DOHH2 (cell line): Measurements from ENCODE around the gene DHCR24.
"Not testable (repeated sequence)": the region's sequence is repeated elsewhere in the genome, so short reads cannot be mapped to it uniquely, and the experiment has no call there.

Experiments
- H3F3A ChIP-seq: fragments of 200-600 bp; sonication (generic), shearing (Covaris generic); 2 replicates; pipeline ENCODE4 v1.6.0; 2016; ENCODE audit warnings: antibody characterized with exemption, mild to moderate bottlenecking; ENCODE audit not compliant: control insufficient read depth, insufficient read depth
- H3K27ac ChIP-seq: fragments of 200-600 bp; sonication (generic); 2 replicates; pipeline ENCODE4 v1.5.1; 2014; ENCODE audit warnings: low read depth, mild to moderate bottlenecking, low read length, moderate library complexity
- H3K27me3 ChIP-seq: fragments of 200-600 bp; sonication (generic); 2 replicates; pipeline ENCODE4 v1.6.1; 2014; ENCODE audit warnings: mild to moderate bottlenecking, low read length, mixed read lengths; ENCODE audit not compliant: control insufficient read depth
- H3K36me3 ChIP-seq: fragments of 200-600 bp; sonication (generic); 2 replicates; pipeline ENCODE4 v1.6.1; 2014; ENCODE audit warnings: mild to moderate bottlenecking, low read length, moderate library complexity, mixed read lengths; ENCODE audit not compliant: control insufficient read depth
- H3K4me1 ChIP-seq: fragments of 200-600 bp; sonication (generic); 2 replicates; pipeline ENCODE4 v1.6.1; 2014; ENCODE audit warnings: mild to moderate bottlenecking, low read length, mixed read lengths; ENCODE audit not compliant: control insufficient read depth
- H3K4me2 ChIP-seq: fragments of 200-600 bp; sonication (generic); 2 replicates; pipeline ENCODE4 v1.6.0; 2014; ENCODE audit warnings: mild to moderate bottlenecking, low read length, moderate library complexity
- H3K4me3 ChIP-seq: fragments of 200-600 bp; sonication (generic); 2 replicates; pipeline ENCODE4 v1.5.1; 2014; ENCODE audit warnings: mild to moderate bottlenecking, low read length, mixed read lengths
- H3K79me2 ChIP-seq: fragments of 200-600 bp; sonication (generic); 2 replicates; pipeline ENCODE4 v1.6.1; 2014; ENCODE audit warnings: mild to moderate bottlenecking, low read length, mixed read lengths; ENCODE audit not compliant: control insufficient read depth
- H3K9me2 ChIP-seq: fragments of 200-600 bp; sonication (generic); replicated peaks from 2 replicates; pipeline ENCODE4 v1.6.1; 2014; ENCODE audit warnings: mild to moderate bottlenecking, low read length, mixed read lengths; ENCODE audit not compliant: control insufficient read depth
- H3K9me3 ChIP-seq: fragments of 200-600 bp; sonication (generic); 2 replicates; pipeline ENCODE4 v1.6.1; 2014; ENCODE audit warnings: antibody characterized with exemption, low read length, mixed read lengths; ENCODE audit not compliant: control insufficient read depth, insufficient read depth
- H4K20me1 ChIP-seq: fragments of 200-600 bp; sonication (generic); 2 replicates; pipeline ENCODE4 v1.6.0; 2014; ENCODE audit warnings: low read depth, mild to moderate bottlenecking, antibody characterized with exemption, low read length, moderate library complexity; ENCODE audit not compliant: control insufficient read depth, insufficient read depth
- EZH2phosphoT487 ChIP-seq: fragments of 200-600 bp; sonication (generic); IDR thresholded peaks from 2 replicates; pipeline ENCODE4 v1.6.1; 2017; ENCODE audit warnings: borderline replicate concordance, mild to moderate bottlenecking, antibody characterized with exemption, low read length, moderate library complexity, mixed read lengths
- TF ChIP-seq, protein P1 (sequence below): fragments of 200-600 bp; sonication (generic); IDR thresholded peaks from one replicate; pipeline ENCODE4 v1.5.1; 2014; ENCODE audit warnings: antibody characterized with exemption, mild to moderate bottlenecking, low read depth, low read length; ENCODE audit not compliant: poor library complexity, severe bottlenecking

DHCR24 gene, protein sequence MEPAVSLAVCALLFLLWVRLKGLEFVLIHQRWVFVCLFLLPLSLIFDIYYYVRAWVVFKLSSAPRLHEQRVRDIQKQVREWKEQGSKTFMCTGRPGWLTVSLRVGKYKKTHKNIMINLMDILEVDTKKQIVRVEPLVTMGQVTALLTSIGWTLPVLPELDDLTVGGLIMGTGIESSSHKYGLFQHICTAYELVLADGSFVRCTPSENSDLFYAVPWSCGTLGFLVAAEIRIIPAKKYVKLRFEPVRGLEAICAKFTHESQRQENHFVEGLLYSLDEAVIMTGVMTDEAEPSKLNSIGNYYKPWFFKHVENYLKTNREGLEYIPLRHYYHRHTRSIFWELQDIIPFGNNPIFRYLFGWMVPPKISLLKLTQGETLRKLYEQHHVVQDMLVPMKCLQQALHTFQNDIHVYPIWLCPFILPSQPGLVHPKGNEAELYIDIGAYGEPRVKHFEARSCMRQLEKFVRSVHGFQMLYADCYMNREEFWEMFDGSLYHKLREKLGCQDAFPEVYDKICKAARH

DNA sequence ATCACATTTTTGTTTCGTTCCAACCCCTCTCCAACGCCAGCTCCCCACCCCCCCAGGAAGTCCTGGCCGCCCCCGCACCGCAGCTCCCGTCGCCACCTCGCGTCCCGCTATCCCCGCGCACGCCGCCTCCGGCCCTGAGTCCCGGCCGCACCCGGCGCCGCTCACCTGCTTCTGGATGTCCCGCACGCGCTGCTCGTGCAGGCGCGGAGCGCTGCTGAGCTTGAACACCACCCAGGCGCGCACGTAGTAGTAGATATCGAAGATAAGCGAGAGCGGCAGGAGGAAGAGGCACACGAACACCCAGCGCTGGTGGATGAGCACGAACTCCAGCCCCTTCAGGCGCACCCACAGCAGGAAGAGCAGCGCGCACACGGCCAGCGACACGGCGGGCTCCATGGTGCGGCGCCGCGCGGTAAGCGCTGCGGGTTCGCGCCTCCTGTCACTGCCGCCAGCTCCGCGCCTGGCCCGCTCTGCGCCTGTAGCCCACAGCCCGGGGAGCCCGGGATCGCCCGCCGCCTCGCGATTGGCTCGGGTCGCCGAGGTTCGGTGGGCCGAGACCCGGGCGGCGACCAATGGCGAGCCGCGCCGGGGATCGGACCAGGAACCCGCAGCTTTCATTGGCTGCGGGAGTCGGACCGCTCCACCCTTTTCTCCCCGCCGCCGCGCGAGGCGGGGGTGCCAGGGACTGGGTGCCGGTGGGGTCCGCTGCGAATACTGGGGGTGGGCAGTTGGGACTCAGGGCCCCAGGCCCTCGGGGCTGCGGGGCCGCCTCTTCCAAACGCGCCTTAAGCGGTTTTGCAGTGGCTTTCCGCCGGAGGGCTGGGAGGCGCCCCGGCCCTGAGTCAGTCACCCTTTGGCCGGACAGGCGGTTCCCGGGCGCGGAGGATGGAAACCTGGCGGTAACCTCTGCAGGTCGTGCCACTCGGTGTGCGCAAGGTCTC is at the start of gene DHCR24:
Gene DHCR24, minus strand, starts transcription at position 472 of the 941 bp plus-strand sequence. Its CDS starts 76 bp downstream, at position 396.
- H3K79me2 ChIP-seq: peaks cover 59% of the 10 kb centered on the region
- H3K27me3 ChIP-seq: no peaks in the 10 kb centered on the region
- H3F3A ChIP-seq: no peaks in the 10 kb centered on the region
- H3K27ac ChIP-seq: peak within 1 kb of the TSS; percentile 78
- peak within 1 kb of the TSS; percentile 100 for H3K4me2 ChIP-seq
- peaks cover 50% of the 10 kb centered on the region for H3K36me3 ChIP-seq
- H3K4me1 ChIP-seq: peaks cover 52% of the 10 kb centered on the region
- peak within 1 kb of the TSS; percentile 92 for H3K4me3 ChIP-seq
- H3K9me3 ChIP-seq: peaks cover 4% of the 10 kb centered on the region; the same call in 1 of the 2 replicates
- no peaks in the 10 kb centered on the region for H3K9me2 ChIP-seq
- no peak for TF ChIP-seq EZH2phosphoT487
- TF ChIP-seq, protein P1, sequence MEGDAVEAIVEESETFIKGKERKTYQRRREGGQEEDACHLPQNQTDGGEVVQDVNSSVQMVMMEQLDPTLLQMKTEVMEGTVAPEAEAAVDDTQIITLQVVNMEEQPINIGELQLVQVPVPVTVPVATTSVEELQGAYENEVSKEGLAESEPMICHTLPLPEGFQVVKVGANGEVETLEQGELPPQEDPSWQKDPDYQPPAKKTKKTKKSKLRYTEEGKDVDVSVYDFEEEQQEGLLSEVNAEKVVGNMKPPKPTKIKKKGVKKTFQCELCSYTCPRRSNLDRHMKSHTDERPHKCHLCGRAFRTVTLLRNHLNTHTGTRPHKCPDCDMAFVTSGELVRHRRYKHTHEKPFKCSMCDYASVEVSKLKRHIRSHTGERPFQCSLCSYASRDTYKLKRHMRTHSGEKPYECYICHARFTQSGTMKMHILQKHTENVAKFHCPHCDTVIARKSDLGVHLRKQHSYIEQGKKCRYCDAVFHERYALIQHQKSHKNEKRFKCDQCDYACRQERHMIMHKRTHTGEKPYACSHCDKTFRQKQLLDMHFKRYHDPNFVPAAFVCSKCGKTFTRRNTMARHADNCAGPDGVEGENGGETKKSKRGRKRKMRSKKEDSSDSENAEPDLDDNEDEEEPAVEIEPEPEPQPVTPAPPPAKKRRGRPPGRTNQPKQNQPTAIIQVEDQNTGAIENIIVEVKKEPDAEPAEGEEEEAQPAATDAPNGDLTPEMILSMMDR: no peak
- H4K20me1 ChIP-seq: peaks cover 21% of the 10 kb centered on the region

DNA sequence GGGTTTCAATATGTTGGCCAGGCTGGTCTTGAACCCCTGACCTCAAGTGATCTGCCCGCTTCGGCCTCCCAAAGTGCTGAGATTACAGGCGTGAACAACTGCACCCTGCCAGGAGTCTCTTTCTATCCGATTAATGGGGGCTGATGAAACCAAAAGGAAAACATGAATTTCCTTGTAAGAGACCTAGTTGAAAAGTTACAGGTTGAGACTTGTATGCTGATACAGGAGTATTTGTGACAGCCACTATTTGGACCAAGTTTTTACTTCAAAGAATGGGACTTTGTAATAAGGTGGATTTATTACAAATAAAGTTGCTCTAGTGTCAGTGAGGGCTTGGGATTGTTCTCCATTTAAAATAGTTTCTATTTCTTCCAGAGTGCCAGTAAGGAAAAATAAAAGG is 49.8 kb upstream of the DHCR24 start:
- H3K36me3 ChIP-seq: no peaks in the 10 kb centered on the region
- no peak overlapping the region for H3K27ac ChIP-seq
- H4K20me1 ChIP-seq: no peaks in the 10 kb centered on the region
- H3K4me3 ChIP-seq: no peak overlapping the region
- H3K27me3 ChIP-seq: no peaks in the 10 kb centered on the region; the same call in none of the 2 replicates
- H3K9me2 ChIP-seq: no peaks in the 10 kb centered on the region
- no peaks in the 10 kb centered on the region for H3F3A ChIP-seq
- TF ChIP-seq EZH2phosphoT487: no peak
- TF ChIP-seq, protein P1: no peak
- 0 out of 2 replicates have a peak, but pooled peaks cover 5% of the 10 kb centered on the region for H3K9me3 ChIP-seq
- H3K4me2 ChIP-seq: no peak overlapping the region
- H3K4me1 ChIP-seq: peaks cover 8% of the 10 kb centered on the region; the same call in 1 of the 2 replicates
- H3K79me2 ChIP-seq: no peaks in the 10 kb centered on the region

DNA sequence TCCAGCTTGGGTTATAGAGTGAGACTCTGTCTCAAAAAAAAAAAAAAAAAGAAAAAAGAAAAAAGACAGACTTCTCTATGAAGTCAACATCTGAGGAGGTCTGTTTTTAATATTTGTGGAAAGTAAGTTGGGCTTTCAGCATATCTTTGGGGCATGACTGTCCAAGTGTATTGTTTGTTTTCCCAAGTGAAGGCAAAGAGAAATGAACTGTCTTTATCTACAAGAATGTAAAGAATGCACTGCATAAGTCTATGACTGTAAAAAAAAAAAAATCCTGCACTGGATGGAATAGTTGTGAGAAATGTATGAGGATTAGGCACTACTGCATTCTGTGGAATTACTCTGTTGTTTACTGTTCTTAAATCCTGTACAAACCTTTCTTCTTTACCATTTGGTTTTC is 47.9 kb upstream of the DHCR24 start:
- no peak overlapping the region for H3K4me2 ChIP-seq

DNA sequence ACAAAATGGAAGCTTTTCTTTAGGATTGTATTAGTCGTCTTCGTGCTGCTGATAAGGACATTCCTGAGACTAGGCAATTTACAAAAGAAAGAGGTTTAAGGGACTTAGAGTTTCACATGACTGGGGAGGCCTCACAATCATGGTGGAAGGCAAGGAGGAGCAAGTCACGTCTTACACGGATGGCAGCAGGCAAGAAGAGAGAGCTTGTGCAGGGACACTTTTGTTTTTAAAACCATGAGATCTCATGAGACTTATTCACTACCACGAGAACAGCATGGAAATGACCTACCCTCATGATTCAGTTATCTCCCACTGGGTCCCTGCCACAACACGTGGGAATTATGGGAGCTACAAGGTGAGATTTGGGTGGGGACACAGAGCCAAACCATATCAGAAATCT is 47.1 kb upstream of the DHCR24 start:
- H3K4me2 ChIP-seq, H3K9me2 ChIP-seq, H3F3A ChIP-seq, H3K27ac ChIP-seq, H3K27me3 ChIP-seq, H3K36me3 ChIP-seq, H3K9me3 ChIP-seq, H3K4me3 ChIP-seq, H4K20me1 ChIP-seq, H3K4me1 ChIP-seq, H3K79me2 ChIP-seq: not testable (repeated sequence)

More for the DNA sequence above, 47.9 kb upstream of the DHCR24 start:
- Histone ChIP-seq H4K20me1 (no peaks in the 10 kb centered on the region), H3K9me3 (0 out of 2 replicates have a peak, but pooled peaks cover 5% of the 10 kb centered on the region), H3K4me1 (peaks cover 8% of the 10 kb centered on the region; the same call in 1 of the 2 replicates), H3K9me2 (no peaks in the 10 kb centered on the region), H3K79me2 (no peaks in the 10 kb centered on the region), H3K4me3 (no peak overlapping the region), H3K27ac (no peak overlapping the region), H3K36me3 (no peaks in the 10 kb centered on the region), H3K27me3 (no peaks in the 10 kb centered on the region; the same call in 1 of the 2 replicates), H3F3A (no peaks in the 10 kb centered on the region)
- no peak for TF ChIP-seq EZH2phosphoT487
- TF ChIP-seq, protein P1: no peak
